BJ (cell line): ENCODE results near the gene VSIG1. TPM values are rescaled to one million over a fixed set of nuclear protein-coding genes. Genes with fewer than 3 reads are reported as not detected.

Source experiments
- CTCF ChIA-PET: fragments of 350-600 bp; formaldehyde crosslinking; extraction: SDS; loops from one replicate; lab custom pipeline; 2021; ENCODE audit warnings: antibody characterized with exemption, inconsistent platforms; lab: Yijun Ruan, JAX
- POLR2A ChIA-PET: fragments of 300-600 bp; sonication (Branson Sonifier 250); formaldehyde crosslinking; extraction: SDS; loops from one replicate; lab custom pipeline; 2021; ENCODE audit warnings: antibody characterized with exemption; lab: Charles Lee
- DNase-seq: peaks from one replicate; pipeline ENCODE4 v3.0.0-alpha.2; 2011; ENCODE audit warnings: low read depth
- H3K27me3 ChIP-seq: 2 replicates; pipeline ENCODE4 v1.6.0; 2011; ENCODE audit warnings: low read length; ENCODE audit not compliant: control insufficient read depth, insufficient read depth
- H3K36me3 ChIP-seq: 2 replicates; pipeline ENCODE4 v1.5.1; 2011; ENCODE audit warnings: low read length; ENCODE audit not compliant: control insufficient read depth, insufficient read depth
- H3K4me3 ChIP-seq: 2 replicates; pipeline ENCODE4 v1.5.1; 2011; ENCODE audit warnings: low read depth, mild to moderate bottlenecking, control low read depth, low read length
- polyA plus RNA-seq: library from polyadenylated mRNA; depleted of rRNA; stranded (reverse); fragments of >200 nt; gene quantifications from 2 replicates; pipeline ENCODE4 v1.2.3, GENCODE V29; 2011
- TF ChIP-seq, protein P1 (sequence below): IDR thresholded peaks from 2 replicates; pipeline ENCODE4 v1.5.1; 2011; ENCODE audit warnings: low read depth, mild to moderate bottlenecking, control low read depth, inconsistent platforms, low read length, moderate library complexity; ENCODE audit not compliant: insufficient read depth

Gene VSIG1
- polyA plus RNA-seq, 1 experiment = 0.26 TPM

DNA sequence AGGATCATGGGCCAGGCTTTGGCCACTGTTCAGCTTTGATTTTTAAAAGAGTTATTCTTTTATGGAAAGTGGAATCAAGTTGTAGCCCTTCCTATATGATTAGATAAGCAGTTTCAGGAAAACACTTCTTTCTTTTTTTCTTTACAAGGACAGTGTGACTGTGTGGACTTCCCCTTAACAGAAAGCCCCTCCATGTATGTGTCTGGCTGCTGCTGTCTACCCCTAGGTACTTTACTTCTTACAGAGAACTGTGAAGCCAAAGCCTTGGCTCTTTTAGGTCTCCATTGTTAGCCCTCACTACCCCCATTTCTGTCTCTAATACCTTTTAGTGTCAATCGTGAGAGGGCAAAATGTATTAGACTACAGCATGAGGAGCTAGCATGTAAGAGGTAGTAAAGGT is 19.1 kb downstream of the VSIG1 start:
- CTCF ChIA-PET = no interaction called here
- POLR2A ChIA-PET = no interaction called here
- TF ChIP-seq, protein P1, sequence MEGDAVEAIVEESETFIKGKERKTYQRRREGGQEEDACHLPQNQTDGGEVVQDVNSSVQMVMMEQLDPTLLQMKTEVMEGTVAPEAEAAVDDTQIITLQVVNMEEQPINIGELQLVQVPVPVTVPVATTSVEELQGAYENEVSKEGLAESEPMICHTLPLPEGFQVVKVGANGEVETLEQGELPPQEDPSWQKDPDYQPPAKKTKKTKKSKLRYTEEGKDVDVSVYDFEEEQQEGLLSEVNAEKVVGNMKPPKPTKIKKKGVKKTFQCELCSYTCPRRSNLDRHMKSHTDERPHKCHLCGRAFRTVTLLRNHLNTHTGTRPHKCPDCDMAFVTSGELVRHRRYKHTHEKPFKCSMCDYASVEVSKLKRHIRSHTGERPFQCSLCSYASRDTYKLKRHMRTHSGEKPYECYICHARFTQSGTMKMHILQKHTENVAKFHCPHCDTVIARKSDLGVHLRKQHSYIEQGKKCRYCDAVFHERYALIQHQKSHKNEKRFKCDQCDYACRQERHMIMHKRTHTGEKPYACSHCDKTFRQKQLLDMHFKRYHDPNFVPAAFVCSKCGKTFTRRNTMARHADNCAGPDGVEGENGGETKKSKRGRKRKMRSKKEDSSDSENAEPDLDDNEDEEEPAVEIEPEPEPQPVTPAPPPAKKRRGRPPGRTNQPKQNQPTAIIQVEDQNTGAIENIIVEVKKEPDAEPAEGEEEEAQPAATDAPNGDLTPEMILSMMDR = no peak

DNA sequence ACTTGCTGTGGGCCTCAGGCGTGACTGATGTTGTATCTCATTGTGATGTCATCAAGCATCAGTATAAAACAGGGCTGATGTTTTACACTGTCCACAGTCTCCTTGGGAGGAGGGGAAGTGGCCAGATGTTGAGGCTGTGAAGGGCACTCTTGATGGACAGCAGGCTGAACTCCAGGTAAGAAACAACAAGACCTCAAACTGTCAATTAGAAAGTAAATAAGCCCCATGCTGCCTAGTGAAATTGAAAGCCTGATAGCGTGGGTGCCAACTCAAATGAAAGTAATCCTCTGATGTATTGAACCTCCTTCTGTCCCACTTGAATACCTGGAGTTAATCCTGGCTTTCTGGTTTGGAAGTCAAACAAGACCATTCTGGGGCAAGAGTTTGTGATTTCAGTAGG is 19.7 kb downstream of the VSIG1 start:
- ChIA-PET CTCF (no interaction called here), POLR2A (no interaction called here)
- no peak for DNase-seq
- TF ChIP-seq, protein P1 = no peak
- H3K27me3 ChIP-seq = peaks cover 1% of the 10 kb centered on the region; the same call in 1 of the 2 replicates
- no peaks in the 10 kb centered on the region for H3K36me3 ChIP-seq
- H3K4me3 ChIP-seq = no peak overlapping the region

More for the DNA sequence above, 19.1 kb downstream of the VSIG1 start:
- Histone ChIP-seq H3K4me3 (no peak overlapping the region), H3K36me3 (no peaks in the 10 kb centered on the region), H3K27me3 (peaks cover 1% of the 10 kb centered on the region; the same call in 1 of the 2 replicates)
- no peak for DNase-seq

DNA sequence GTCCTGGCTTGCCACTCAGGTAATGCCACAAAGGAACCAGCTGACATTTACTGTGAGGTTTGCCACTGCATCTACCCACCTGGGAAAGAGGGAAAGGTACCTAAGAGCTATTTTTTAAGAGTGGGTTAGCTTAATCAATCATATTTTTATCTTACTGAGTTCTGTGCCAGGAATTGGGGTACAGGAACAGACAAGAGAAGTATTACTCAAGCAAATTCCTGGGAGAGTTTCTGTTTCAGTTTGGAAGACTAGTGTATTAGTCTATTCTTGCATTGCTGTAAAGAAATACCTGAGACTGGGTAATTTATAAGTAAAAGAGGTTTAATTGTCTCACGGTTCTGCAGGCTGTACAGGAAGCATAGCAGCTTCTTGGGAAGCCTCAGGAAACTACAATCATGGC is 23.3 kb downstream of the VSIG1 start:
- Histone ChIP-seq H3K4me3 (no peak overlapping the region), H3K36me3 (no peaks in the 10 kb centered on the region), H3K27me3 (peaks cover 3% of the 10 kb centered on the region; the same call in 1 of the 2 replicates)
- CTCF ChIA-PET = no interaction called here
- TF ChIP-seq, protein P1 = no peak
- POLR2A ChIA-PET = no interaction called here
- DNase-seq = no peak

DNA sequence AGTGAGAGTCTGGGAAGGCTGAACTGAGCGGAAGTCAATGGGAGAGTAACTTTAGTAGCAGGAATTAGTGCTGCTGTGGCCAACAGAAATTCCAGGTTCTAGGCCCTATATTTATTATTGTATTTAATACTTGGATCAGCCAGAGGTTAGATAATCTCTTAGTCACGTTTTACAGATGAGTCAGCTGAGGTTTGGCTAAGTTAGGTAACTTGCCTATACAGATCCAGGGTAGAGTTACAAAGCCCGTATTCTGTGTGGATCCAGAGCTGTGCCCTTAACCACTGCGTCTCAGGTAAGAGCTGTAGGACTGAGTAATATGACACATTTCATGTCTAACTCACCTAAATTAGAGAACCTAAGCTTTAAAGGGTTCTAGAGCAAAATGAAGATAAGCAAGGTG is 26.0 kb downstream of the VSIG1 start:
- TF ChIP-seq, protein P1 = no peak
- POLR2A ChIA-PET = no interaction called here

DNA sequence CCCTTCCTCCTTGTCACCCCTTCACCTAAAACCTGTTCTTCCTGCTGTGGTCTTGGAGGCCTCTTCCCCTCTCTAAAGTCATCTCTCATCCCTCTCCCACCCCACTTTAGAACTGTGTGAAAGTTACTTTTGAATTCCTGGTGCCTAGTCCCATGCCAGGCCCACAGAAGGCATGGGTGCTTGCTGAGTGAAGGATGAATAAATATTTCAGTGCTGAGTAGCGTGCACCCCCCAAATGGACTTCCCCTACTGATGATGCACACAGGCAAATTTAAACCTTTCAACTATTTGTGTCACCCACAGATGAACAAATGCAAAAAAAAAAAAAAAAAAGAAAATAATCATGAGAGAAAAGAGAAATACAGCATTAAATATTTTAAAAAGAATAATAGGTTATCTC is 26.7 kb downstream of the VSIG1 start:
- CTCF ChIA-PET = interaction anchor here (1.0 to 1.3 kb wide), 2 partner anchors 12 to 66 kb away, joined by 3 read pairs; no protein-coding TSS in a partner anchor
- Histone ChIP-seq H3K4me3 (no peak overlapping the region), H3K27me3 (peaks cover 2% of the 10 kb centered on the region; the same call in 1 of the 2 replicates), H3K36me3 (no peaks in the 10 kb centered on the region)
- POLR2A ChIA-PET = no interaction called here
- no peak for DNase-seq
- TF ChIP-seq, protein P1 = no peak

More for the DNA sequence above, 26.0 kb downstream of the VSIG1 start:
- CTCF ChIA-PET = interaction anchor here (1.0 to 1.3 kb wide), 2 partner anchors 13 to 66 kb away, joined by 3 read pairs; no protein-coding TSS in a partner anchor
- DNase-seq = no peak
- Histone ChIP-seq H3K36me3 (no peaks in the 10 kb centered on the region), H3K27me3 (peaks cover 3% of the 10 kb centered on the region; the same call in 1 of the 2 replicates), H3K4me3 (no peak overlapping the region)
